Breast epithelium (tissue), 4 donors: ENCODE data around the gene SLC16A7. TPM values are rescaled to one million over a fixed set of nuclear protein-coding genes. Genes with fewer than 3 reads are reported as not detected.

ENCODE experiments used
- DNase-seq, 2 donors: peaks; one replicate each; pipeline ENCODE4 v3.0.0-alpha.2; 2019; ENCODE audit warnings: low spot score in 2 of 2
- H3K27ac ChIP-seq, 2 donors: fragments of 200-600 bp; sonication (generic) in 1 of 2; one replicate each; pipeline ENCODE4 v1.5.1; 2016 to 2019; ENCODE audit warnings: mild to moderate bottlenecking in 1 of 2
- H3K27me3 ChIP-seq, 2 donors: fragments of 200-600 bp; sonication (generic) in 1 of 2; one replicate each; pipeline versions ENCODE4 v1.5.1 to v1.6.0; 2017 to 2019; ENCODE audit warnings: control low read depth in 1 of 2, mild to moderate bottlenecking in 1 of 2
- H3K36me3 ChIP-seq: fragments of 200-600 bp; one replicate; pipeline ENCODE4 v1.5.1; 2019
- H3K4me1 ChIP-seq, 2 donors: fragments of 200-600 bp; sonication (generic); one replicate each; pipeline ENCODE4 v1.5.1; 2016 to 2019; ENCODE audit warnings: control low read depth in 1 of 2
- H3K4me3 ChIP-seq, 3 donors: fragments of 200-600 bp; sonication (generic); 1 replicate in 2 of 3; 2 replicates in 1 of 3; pipeline ENCODE4 v1.5.1; 2016 to 2019; ENCODE audit warnings: mild to moderate bottlenecking in 3 of 3, moderate library complexity in 2 of 3
- H3K9me3 ChIP-seq, 2 donors: fragments of 200-600 bp; sonication (generic) in 1 of 2; one replicate each; pipeline ENCODE4 v1.5.1; 2016 to 2019; ENCODE audit warnings: control low read depth in 1 of 2
- CTCF ChIP-seq, 3 donors: fragments of 450-650 bp; IDR thresholded peaks; one replicate each; pipeline ENCODE4 v1.5.1; 2016 to 2017; ENCODE audit warnings: antibody characterized with exemption in 3 of 3, mild to moderate bottlenecking in 3 of 3, moderate library complexity in 3 of 3
- POLR2A ChIP-seq: fragments of 450-650 bp; IDR thresholded peaks from one replicate; pipeline ENCODE4 v1.6.1; 2016; ENCODE audit warnings: antibody characterized with exemption, mild to moderate bottlenecking, moderate library complexity
- POLR2AphosphoS5 ChIP-seq, 3 donors: sonication (generic); formaldehyde crosslinking; IDR thresholded peaks; one replicate each; pipeline ENCODE4 v1.6.1; 2017; ENCODE audit warnings: antibody characterized with exemption in 3 of 3
- intact Hi-C: fragments of 100-400 bp; cut with DNase I; formaldehyde crosslinking; loops from one replicate; pipeline ENCODE4 v1.15.1; 2023; ENCODE audit warnings: low total_unique reads
- total RNA-seq, 3 donors: library from RNA; depleted of rRNA; stranded (reverse); fragments of >200 nt; gene quantifications; one replicate each; pipeline ENCODE4 v1.1.0, GENCODE V29; 2016

Gene SLC16A7
- total RNA-seq, 3 donors from 2014 or later, result 14.5 to 53.4 (median 51.2) TPM

DNA sequence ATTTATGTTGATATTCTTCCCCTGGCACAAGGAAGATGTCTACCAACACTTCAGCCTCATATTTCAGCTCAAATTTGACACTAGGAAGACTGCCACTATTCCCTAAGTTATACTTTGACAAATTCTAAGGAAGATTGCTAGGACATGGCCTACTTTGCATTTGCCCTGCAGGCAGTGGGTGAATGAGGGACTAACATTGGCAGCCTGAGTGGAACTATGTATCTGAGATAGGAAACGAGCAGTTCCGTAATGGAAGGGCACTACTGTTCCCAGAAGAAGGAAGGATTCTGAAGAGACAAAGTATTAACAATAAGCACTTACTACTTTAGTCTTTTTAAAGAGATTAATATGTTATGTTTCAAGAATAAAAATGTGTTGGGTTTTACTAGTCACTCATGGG lies 115.1 kb downstream of the SLC16A7 start:
- Histone ChIP-seq H3K27me3 (no peaks in the 10 kb centered on the region), H3K36me3 (no peaks in the 10 kb centered on the region), H3K4me3 (no peak overlapping the region), H3K9me3 (no peaks in the 10 kb centered on the region), H3K4me1 (no peaks in the 10 kb centered on the region), H3K27ac (no peak overlapping the region)
- no peak for TF ChIP-seq CTCF (IDR thresholded peaks at IDR 0.05)
- no peak for TF ChIP-seq POLR2A
- TF ChIP-seq POLR2AphosphoS5 (IDR thresholded peaks at IDR 0.05), result no peak
- DNase-seq, result no peak
- intact Hi-C loops, result no loop called here

GRCh38 chr12:59715434-59715833 lies 119.6 kb downstream of the SLC16A7 start:
- no peaks in the 10 kb centered on the region for H3K27me3 ChIP-seq

GRCh38 chr12:59716043-59716442 lies 120.2 kb downstream of the SLC16A7 start:
- no peaks in the 10 kb centered on the region for H3K4me1 ChIP-seq
- no peaks in the 10 kb centered on the region for H3K36me3 ChIP-seq
- DNase-seq, result no peak
- intact Hi-C loops, result no loop called here
- no peaks in the 10 kb centered on the region for H3K9me3 ChIP-seq
- no peak overlapping the region for H3K27ac ChIP-seq
- H3K27me3 ChIP-seq, result no peaks in the 10 kb centered on the region
- H3K4me3 ChIP-seq, result no peak overlapping the region
- TF ChIP-seq POLR2AphosphoS5 (IDR thresholded peaks at IDR 0.05) (no peak), CTCF (IDR thresholded peaks at IDR 0.05) (no peak), POLR2A (no peak)

More at GRCh38 chr12:59715434-59715833, 119.6 kb downstream of the SLC16A7 start:
- Histone ChIP-seq H3K4me3 (no peak overlapping the region), H3K4me1 (no peaks in the 10 kb centered on the region), H3K36me3 (no peaks in the 10 kb centered on the region), H3K9me3 (no peaks in the 10 kb centered on the region), H3K27ac (no peak overlapping the region)
- intact Hi-C loops, result no loop called here
- no peak for TF ChIP-seq POLR2AphosphoS5 (IDR thresholded peaks at IDR 0.05)
- TF ChIP-seq CTCF (IDR thresholded peaks at IDR 0.05), result no peak
- no peak for TF ChIP-seq POLR2A
- no peak for DNase-seq

DNA sequence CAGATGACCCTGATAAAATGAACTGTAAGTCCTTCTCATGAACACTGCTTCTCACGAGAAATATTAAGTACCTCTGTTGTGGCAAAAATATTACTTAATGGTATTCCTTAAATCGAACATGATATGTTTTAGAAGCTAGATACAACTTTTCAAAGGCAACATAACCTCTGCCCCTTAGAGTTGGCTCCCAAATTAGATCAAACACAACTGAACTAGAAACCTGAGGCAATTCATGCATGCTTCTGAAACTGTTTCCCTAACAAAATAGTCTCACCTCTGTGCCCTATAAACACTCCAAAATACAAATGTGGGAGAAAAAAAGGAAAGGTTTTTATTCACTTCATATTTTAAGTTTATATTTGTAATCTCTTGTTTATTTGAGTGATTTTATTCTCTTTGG lies 121.6 kb downstream of the SLC16A7 start:
- Histone ChIP-seq H3K27me3 (no peaks in the 10 kb centered on the region), H3K4me1 (no peaks in the 10 kb centered on the region), H3K27ac (no peak overlapping the region), H3K4me3 (no peak overlapping the region), H3K36me3 (no peaks in the 10 kb centered on the region), H3K9me3 (no peaks in the 10 kb centered on the region)
- intact Hi-C loops, result no loop called here
- DNase-seq, result no peak
- TF ChIP-seq CTCF (IDR thresholded peaks at IDR 0.05), result no peak
- no peak for TF ChIP-seq POLR2AphosphoS5 (IDR thresholded peaks at IDR 0.05)
- TF ChIP-seq POLR2A, result no peak

- H3K27me3 ChIP-seq, result no peaks in the 10 kb centered on the region
- H3K4me1 ChIP-seq, result no peaks in the 10 kb centered on the region
- intact Hi-C loops, result loop anchor here (5.0 kb wide), 1 partner anchor 693 kb away; no protein-coding TSS in a partner anchor
- no peaks in the 10 kb centered on the region for H3K36me3 ChIP-seq
- H3K27ac ChIP-seq, result no peak overlapping the region
- H3K9me3 ChIP-seq, result no peaks in the 10 kb centered on the region
- no peak for DNase-seq
- no peak overlapping the region for H3K4me3 ChIP-seq
- TF ChIP-seq POLR2AphosphoS5 (IDR thresholded peaks at IDR 0.05) (no peak), POLR2A (no peak), CTCF (IDR thresholded peaks at IDR 0.05) (no peak)
These were observed 123.9 kb downstream of the SLC16A7 start for GRCh38 chr12:59719701-59720100.
